Tibial nerve (tissue), 4 donors: Measurements from ENCODE around the gene TERT. TPM values are rescaled to one million over a fixed set of nuclear protein-coding genes. Genes with fewer than 3 reads are reported as not detected.

ENCODE experiments used
- DNase-seq, 2 donors: peaks; one replicate each; pipeline ENCODE4 v3.0.0-alpha.2; 2019; ENCODE audit warnings: low spot score in 2 of 2
- H3K27ac ChIP-seq, 4 donors: fragments of 200-600 bp; sonication (generic) in 3 of 4; one replicate each; pipeline ENCODE4 v1.5.1; 2017 to 2019; ENCODE audit warnings: mild to moderate bottlenecking in 1 of 4
- H3K27me3 ChIP-seq, 2 donors: fragments of 200-600 bp; sonication (generic) in 1 of 2; one replicate each; pipeline versions ENCODE4 v1.5.1 to v1.6.0; 2017 to 2019
- H3K36me3 ChIP-seq, 3 donors: fragments of 200-600 bp; sonication (generic); one replicate each; pipeline ENCODE4 v1.5.1; 2018 to 2019
- H3K4me1 ChIP-seq, 4 donors: fragments of 200-600 bp; sonication (generic) in 3 of 4; one replicate each; pipeline ENCODE4 v1.5.1; 2017 to 2019
- H3K4me3 ChIP-seq, 4 donors: fragments of 200-600 bp; sonication (generic) in 3 of 4; one replicate each; pipeline ENCODE4 v1.5.1; 2017 to 2019; ENCODE audit warnings: mild to moderate bottlenecking in 1 of 4, moderate library complexity in 1 of 4
- H3K9me3 ChIP-seq, 4 donors: fragments of 200-600 bp; sonication (generic) in 3 of 4; one replicate each; pipeline ENCODE4 v1.5.1; 2017 to 2019
- EP300 ChIP-seq, 2 donors: sonication (generic); formaldehyde crosslinking; IDR thresholded peaks; one replicate each; pipeline ENCODE4 v1.6.1; 2017; ENCODE audit warnings: antibody characterized with exemption in 2 of 2, mild to moderate bottlenecking in 1 of 2
- POLR2A ChIP-seq, 2 donors: fragments of 450-650 bp; IDR thresholded peaks; one replicate each; pipeline ENCODE4 v1.6.1; 2017; ENCODE audit warnings: antibody characterized with exemption in 2 of 2, mild to moderate bottlenecking in 2 of 2, moderate library complexity in 2 of 2
- WGBS, 2 donors: methylation state at CpG; one replicate each; pipeline ENCODE4 v1.1.5; 2018; 5-methylcytosine and 5-hydroxymethylcytosine counted together
- total RNA-seq, 4 donors: library from RNA; depleted of rRNA; stranded (reverse); fragments of >200 nt; gene quantifications; one replicate each; pipeline ENCODE4 v1.1.0, GENCODE V29; 2016
- TF ChIP-seq, protein P1 (sequence below), 5 experiments: fragments of 200-600 bp in 3 of 5; fragments of 450-650 bp in 2 of 5; sonication (generic) in 3 of 5; IDR thresholded peaks; one replicate each; pipeline ENCODE4 v1.5.1; 2016 to 2019; ENCODE audit warnings: antibody characterized with exemption in 5 of 5, mild to moderate bottlenecking in 3 of 5, moderate library complexity in 2 of 5

The TERT gene
- total RNA-seq, 4 donors from 2014 or later: not detected

DNA sequence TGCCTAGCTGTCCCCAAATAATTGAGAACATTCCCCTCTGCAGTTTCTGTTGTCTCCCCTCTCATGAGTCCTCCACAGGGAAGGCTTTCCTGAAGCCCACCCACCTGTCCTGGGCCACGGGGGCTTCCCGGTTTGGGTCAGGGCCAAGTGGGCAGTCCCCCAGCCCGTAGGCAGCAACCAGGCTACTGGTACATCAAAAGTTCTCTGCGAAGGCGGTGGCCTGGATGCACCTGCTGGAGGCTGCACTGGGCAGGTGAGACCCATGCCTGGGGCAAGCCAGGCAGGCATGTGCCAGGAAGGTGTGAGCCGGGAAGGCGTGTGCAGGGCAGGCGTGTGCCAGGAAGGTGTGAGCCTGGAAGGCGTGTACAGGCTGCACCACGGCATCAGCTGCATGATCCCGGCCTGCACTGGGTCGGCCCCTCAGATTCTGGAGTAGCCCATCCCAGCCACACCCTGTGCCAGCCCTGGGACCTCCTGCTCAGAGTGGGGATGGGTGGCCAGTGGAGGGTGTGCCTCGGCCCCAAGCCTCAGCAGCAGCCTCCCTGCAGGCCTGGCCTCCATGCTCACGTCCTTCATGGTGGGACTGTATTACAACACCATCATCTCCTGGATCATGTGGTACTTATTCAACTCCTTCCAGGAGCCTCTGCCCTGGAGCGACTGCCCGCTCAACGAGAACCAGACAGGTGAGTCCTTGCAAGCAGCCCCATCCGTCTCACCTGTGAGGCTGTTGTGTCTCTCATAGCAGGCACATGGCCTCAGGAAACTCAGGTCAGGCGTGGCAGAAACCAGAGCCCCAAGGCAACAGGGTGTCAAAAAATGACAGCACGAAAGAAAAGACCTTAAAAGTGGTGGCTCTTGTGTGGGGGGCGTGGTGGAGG, 84.7 kb downstream of the TERT start:
- H3K4me1 ChIP-seq: no peaks in the 10 kb centered on the region
- no peak overlapping the region for H3K27ac ChIP-seq
- H3K4me3 ChIP-seq: no peak overlapping the region
- DNase-seq: no peak
- H3K9me3 ChIP-seq: peaks cover 0 to 4% (median 0%) of the 10 kb centered on the region in 4 donors
- TF ChIP-seq, protein P1, sequence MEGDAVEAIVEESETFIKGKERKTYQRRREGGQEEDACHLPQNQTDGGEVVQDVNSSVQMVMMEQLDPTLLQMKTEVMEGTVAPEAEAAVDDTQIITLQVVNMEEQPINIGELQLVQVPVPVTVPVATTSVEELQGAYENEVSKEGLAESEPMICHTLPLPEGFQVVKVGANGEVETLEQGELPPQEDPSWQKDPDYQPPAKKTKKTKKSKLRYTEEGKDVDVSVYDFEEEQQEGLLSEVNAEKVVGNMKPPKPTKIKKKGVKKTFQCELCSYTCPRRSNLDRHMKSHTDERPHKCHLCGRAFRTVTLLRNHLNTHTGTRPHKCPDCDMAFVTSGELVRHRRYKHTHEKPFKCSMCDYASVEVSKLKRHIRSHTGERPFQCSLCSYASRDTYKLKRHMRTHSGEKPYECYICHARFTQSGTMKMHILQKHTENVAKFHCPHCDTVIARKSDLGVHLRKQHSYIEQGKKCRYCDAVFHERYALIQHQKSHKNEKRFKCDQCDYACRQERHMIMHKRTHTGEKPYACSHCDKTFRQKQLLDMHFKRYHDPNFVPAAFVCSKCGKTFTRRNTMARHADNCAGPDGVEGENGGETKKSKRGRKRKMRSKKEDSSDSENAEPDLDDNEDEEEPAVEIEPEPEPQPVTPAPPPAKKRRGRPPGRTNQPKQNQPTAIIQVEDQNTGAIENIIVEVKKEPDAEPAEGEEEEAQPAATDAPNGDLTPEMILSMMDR (IDR thresholded peaks at IDR 0.05): no peak
- no peak for TF ChIP-seq POLR2A (IDR thresholded peaks at IDR 0.05)
- TF ChIP-seq EP300 (IDR thresholded peaks at IDR 0.05): no peak
- peaks cover 0 to 19% of the 10 kb centered on the region in 2 donors for H3K27me3 ChIP-seq
- 80 to 83% methylated on average over 14 to 21 of the region's 21 CpGs for WGBS, 2 donors
- H3K36me3 ChIP-seq: no peaks in the 10 kb centered on the region

DNA sequence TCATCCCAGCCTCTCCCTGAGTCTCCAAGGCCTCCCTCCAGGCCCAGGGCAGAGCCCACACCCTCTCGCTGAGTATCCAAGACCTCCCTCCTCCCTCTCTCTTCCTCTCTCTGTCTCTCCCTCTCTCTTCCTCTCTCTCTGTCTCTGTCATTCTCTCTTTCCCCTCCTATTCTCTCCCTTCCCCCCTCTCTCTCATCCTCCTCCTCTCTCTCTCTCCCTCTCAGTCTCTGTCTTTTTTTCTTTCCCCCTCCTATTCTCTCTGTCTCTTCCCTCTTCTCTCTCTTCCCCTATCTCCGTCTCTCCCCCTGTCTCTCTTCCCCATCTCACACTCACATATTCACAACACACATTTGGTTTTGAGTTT, 85.4 kb downstream of the TERT start:
- no peaks in the 10 kb centered on the region for H3K4me1 ChIP-seq
- H3K4me3 ChIP-seq: no peak overlapping the region
- H3K27ac ChIP-seq: no peak overlapping the region
- no peaks in the 10 kb centered on the region for H3K9me3 ChIP-seq
- H3K27me3 ChIP-seq: peaks cover 0 to 23% of the 10 kb centered on the region in 2 donors
- no peaks in the 10 kb centered on the region for H3K36me3 ChIP-seq
- TF ChIP-seq POLR2A (IDR thresholded peaks at IDR 0.05) (no peak), EP300 (IDR thresholded peaks at IDR 0.05) (no peak)
- TF ChIP-seq, protein P1 (IDR thresholded peaks at IDR 0.05): no peak
- no peak for DNase-seq
- WGBS, 2 donors: 41 to 51% methylated on average over 2 of the region's 2 CpGs

DNA sequence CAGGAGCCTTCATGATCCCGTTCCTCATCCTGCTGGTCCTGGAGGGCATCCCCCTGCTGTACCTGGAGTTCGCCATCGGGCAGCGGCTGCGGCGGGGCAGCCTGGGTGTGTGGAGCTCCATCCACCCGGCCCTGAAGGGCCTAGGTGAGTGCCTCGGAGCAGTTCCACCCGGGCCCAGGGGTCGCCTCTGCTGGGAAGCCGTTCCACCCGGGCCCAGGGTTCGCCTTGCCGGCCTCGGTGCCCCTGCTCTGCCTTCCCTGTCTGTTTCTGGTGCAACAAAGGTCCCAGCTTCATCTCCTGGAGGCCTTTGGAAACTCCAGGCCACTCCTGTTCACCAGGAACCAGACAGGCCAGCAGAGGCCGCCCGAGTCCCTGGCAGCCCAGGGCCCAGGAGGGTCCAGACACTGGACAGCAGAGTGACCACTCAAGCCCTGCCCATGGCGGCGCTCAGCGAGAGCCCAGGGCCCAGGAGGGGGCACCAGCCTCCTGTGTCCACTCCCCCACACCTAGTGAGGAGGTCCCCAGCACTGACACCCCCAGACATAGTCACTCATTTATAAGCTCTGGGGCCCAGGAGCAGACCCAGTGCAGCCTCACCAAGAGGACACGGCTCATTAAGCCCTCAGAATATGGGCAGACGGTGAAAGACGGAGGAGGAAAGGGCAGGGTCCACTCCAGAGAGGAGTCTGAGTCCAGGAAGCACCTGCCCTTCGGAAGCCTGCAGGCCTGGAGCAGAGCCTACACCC, 86.0 kb downstream of the TERT start:
- Histone ChIP-seq H3K4me1 (no peaks in the 10 kb centered on the region), H3K36me3 (no peaks in the 10 kb centered on the region), H3K9me3 (no peaks in the 10 kb centered on the region), H3K27ac (no peak overlapping the region), H3K4me3 (no peak overlapping the region), H3K27me3 (peaks cover 0 to 29% of the 10 kb centered on the region in 2 donors)
- no peak for DNase-seq
- TF ChIP-seq POLR2A (IDR thresholded peaks at IDR 0.05) (no peak), EP300 (IDR thresholded peaks at IDR 0.05) (no peak)
- TF ChIP-seq, protein P1 (IDR thresholded peaks at IDR 0.05): no peak
- WGBS, 2 donors: 38 to 80% methylated on average over 9 to 18 of the region's 24 CpGs

DNA sequence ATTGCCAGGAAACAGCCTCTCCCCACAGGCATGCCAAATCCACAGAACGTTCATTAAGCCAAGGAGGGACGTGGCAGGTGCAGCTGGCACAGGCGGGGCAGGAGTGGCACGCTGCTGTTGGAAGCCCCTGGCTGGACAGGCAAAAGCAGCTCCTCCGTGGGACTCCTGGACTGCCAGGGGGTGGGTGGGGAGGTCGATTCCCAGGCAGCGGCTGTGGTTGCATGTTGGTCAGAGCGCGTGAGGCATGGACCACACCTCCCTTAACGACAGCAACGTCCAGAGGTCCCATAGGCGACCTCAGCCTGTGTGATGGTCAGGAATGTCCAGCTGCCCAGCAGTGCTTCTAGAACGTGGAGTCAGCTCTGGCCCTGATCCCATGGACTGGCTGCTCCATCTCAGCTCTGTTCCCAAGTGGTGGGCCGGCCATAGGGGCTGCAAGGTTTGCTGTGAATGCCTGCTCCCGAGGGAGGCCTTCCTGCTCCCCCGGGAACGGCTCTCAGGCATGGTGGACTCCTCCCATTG, 86.6 kb downstream of the TERT start:
- Histone ChIP-seq H3K27me3 (peaks cover 0 to 29% of the 10 kb centered on the region in 2 donors), H3K4me1 (no peaks in the 10 kb centered on the region), H3K36me3 (no peaks in the 10 kb centered on the region), H3K4me3 (no peak overlapping the region), H3K27ac (no peak overlapping the region), H3K9me3 (no peaks in the 10 kb centered on the region)
- TF ChIP-seq, protein P1 (IDR thresholded peaks at IDR 0.05): no peak
- TF ChIP-seq POLR2A (IDR thresholded peaks at IDR 0.05): no peak
- TF ChIP-seq EP300 (IDR thresholded peaks at IDR 0.05): no peak
- no peak for DNase-seq
- 65 to 72% methylated on average over 13 to 14 of the region's 17 CpGs for WGBS, 2 donors

DNA sequence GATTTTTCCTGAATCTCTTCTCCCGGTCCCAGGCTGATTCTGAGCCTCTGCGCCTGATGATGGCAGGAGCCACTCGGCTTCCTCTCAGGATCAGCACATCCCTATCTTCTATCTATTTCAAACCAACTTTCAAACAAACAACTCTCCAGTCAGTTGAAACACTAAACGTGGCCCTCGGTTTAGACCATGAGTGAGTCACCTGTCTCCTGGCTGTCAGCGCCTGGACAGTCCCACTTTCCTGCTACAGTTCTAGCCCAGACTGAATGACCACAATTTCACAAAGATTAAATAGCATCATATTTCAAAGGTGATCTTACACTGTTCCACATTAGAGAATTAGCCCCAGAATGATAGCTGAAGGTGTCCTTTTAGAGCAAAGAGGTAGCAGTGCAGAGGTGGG, 87.3 kb downstream of the TERT start:
- Histone ChIP-seq H3K9me3 (no peaks in the 10 kb centered on the region), H3K27me3 (peaks cover 0 to 29% of the 10 kb centered on the region in 2 donors), H3K27ac (no peak overlapping the region), H3K4me3 (no peak overlapping the region), H3K36me3 (no peaks in the 10 kb centered on the region), H3K4me1 (no peaks in the 10 kb centered on the region)
- TF ChIP-seq POLR2A (IDR thresholded peaks at IDR 0.05) (no peak), EP300 (IDR thresholded peaks at IDR 0.05) (no peak)
- TF ChIP-seq, protein P1 (IDR thresholded peaks at IDR 0.05): no peak
- DNase-seq: no peak
- 74 to 78% methylated on average over 6 of the region's 6 CpGs for WGBS, 2 donors
